CD8-positive, alpha-beta memory T cell (primary cell): ENCODE results near the gene NR2F2. TPM values are rescaled to one million over a fixed set of nuclear protein-coding genes. Genes with fewer than 3 reads are reported as not detected.

Source experiments
- CTCF ChIA-PET: fragments of 350-600 bp; sonication (Branson Sonifier 250); formaldehyde crosslinking; loops from one replicate; lab custom pipeline; 2021; ENCODE audit warnings: antibody characterized with exemption; lab: Charles Lee
- POLR2A ChIA-PET: fragments of 350-600 bp; sonication (Branson Sonifier 250); formaldehyde crosslinking; loops from one replicate; lab custom pipeline; 2021; ENCODE audit warnings: antibody characterized with exemption; lab: Charles Lee
- DNase-seq, 5 donors: peaks; one replicate each; pipeline versions ENCODE4 v3.0.0 to v3.0.0-alpha.2; 2020 to 2022; ENCODE audit warnings: mixed read lengths in 1 of 5
- H3K27ac ChIP-seq: one replicate; pipeline ENCODE4 v1.7.0; 2013; ENCODE audit warnings: low read depth, mild to moderate bottlenecking, low read length, moderate library complexity
- H3K27me3 ChIP-seq: 2 replicates; pipeline ENCODE4 v1.7.0; 2013; ENCODE audit warnings: low read length, mild to moderate bottlenecking; ENCODE audit not compliant: insufficient read depth, poor library complexity, severe bottlenecking
- H3K36me3 ChIP-seq: 2 replicates; pipeline ENCODE4 v1.7.0; 2013; ENCODE audit warnings: mild to moderate bottlenecking, low read length, moderate library complexity; ENCODE audit not compliant: insufficient read depth
- H3K4me1 ChIP-seq: 2 replicates; pipeline ENCODE4 v1.7.0; 2013; ENCODE audit warnings: mild to moderate bottlenecking, low read length, moderate library complexity; ENCODE audit not compliant: insufficient read depth
- H3K4me3 ChIP-seq: 2 replicates; pipeline ENCODE4 v1.7.0; 2013; ENCODE audit warnings: mild to moderate bottlenecking, low read length
- H3K9me3 ChIP-seq: 2 replicates; pipeline ENCODE4 v1.7.0; 2013; ENCODE audit warnings: mild to moderate bottlenecking, low read length
- H3K27ac Mint-ChIP-seq, 8 donors: one replicate each; pipeline ENCODE4 v1.8.0; 2020 to 2021; ENCODE audit warnings: mixed read lengths in 8 of 8, mild to moderate bottlenecking in 6 of 8, inconsistent platforms in 3 of 8, moderate library complexity in 3 of 8
- H3K27me3 Mint-ChIP-seq, 2 donors: one replicate each; pipeline ENCODE4 v1.8.0; 2020 to 2021; ENCODE audit warnings: mixed read lengths in 2 of 2, mild to moderate bottlenecking in 1 of 2, moderate library complexity in 1 of 2
- H3K36me3 Mint-ChIP-seq, 3 donors: one replicate each; pipeline ENCODE4 v1.8.0; 2020 to 2021; ENCODE audit warnings: mixed read lengths in 3 of 3, inconsistent platforms in 1 of 3, mild to moderate bottlenecking in 1 of 3
- H3K4me1 Mint-ChIP-seq, 3 donors: one replicate each; pipeline ENCODE4 v1.8.0; 2020 to 2021; ENCODE audit warnings: mixed read lengths in 3 of 3, inconsistent platforms in 1 of 3, mild to moderate bottlenecking in 1 of 3
- H3K4me3 Mint-ChIP-seq, 7 donors: one replicate each; pipeline ENCODE4 v1.8.0; 2020 to 2021; ENCODE audit warnings: mixed read lengths in 7 of 7, mild to moderate bottlenecking in 6 of 7, moderate library complexity in 4 of 7, inconsistent platforms in 2 of 7
- H3K9me3 Mint-ChIP-seq, 5 donors: one replicate each; pipeline ENCODE4 v1.8.0; 2020 to 2022; ENCODE audit warnings: mixed read lengths in 5 of 5, mild to moderate bottlenecking in 3 of 5, moderate library complexity in 2 of 5, inconsistent platforms in 1 of 5
- polyA plus RNA-seq: library from polyadenylated mRNA; unstranded; fragments of 300-500 nt; fragmentation: Illumina TruSeq; gene quantifications from one replicate; pipeline ENCODE4 v1.2.3, GENCODE V29; 2021
- total RNA-seq, 2 experiments: library from RNA; stranded (reverse); gene quantifications; one replicate each; pipeline ENCODE4 v1.2.3, GENCODE V29; 2021

Gene NR2F2
- total RNA-seq (not detected), polyA plus RNA-seq (not detected)

- Histone ChIP-seq H3K27me3 (peaks cover 63% of the 10 kb centered on the region), H3K4me3 (peak within 1 kb of the TSS; percentile 28), H3K9me3 (no peaks in the 10 kb centered on the region), H3K27ac (peak within 1 kb of the TSS; percentile 51), H3K4me1 (no peaks in the 10 kb centered on the region), H3K36me3 (no peaks in the 10 kb centered on the region)
- Mint-ChIP-seq H3K4me3 (peak within 1 kb of the TSS; percentile 62 to 89 (median 79)), H3K27me3 (peaks cover 70 to 86% of the 10 kb centered on the region in 2 donors), H3K36me3 (peaks cover 0 to 4% (median 0%) of the 10 kb centered on the region in 3 donors), H3K9me3 (peaks cover 0 to 40% (median 12%) of the 10 kb centered on the region in 5 donors), H3K4me1 (peaks cover 15 to 44% (median 17%) of the 10 kb centered on the region in 3 donors), H3K27ac (peak within 1 kb of the TSS in 3 of 8 donors; percentile 15 to 89 (median 40))
- DNase-seq = peak; percentile 14 to 57 (median 17)
- ChIA-PET CTCF (no interaction called here), POLR2A (no interaction called here)
Observed at GRCh38 chr15:96330450-96331143, at the start of gene NR2F2. Gene NR2F2 (plus strand): TSS chr15:96330700. CDS start chr15:96332106, 1,406 bp downstream.

GRCh38 chr15:96285305-96285704, 45.2 kb upstream of the NR2F2 start:
- Histone ChIP-seq H3K36me3 (no peaks in the 10 kb centered on the region), H3K27me3 (no peaks in the 10 kb centered on the region), H3K4me1 (no peaks in the 10 kb centered on the region), H3K27ac (no peak overlapping the region), H3K9me3 (no peaks in the 10 kb centered on the region), H3K4me3 (no peak overlapping the region)
- H3K27me3 Mint-ChIP-seq = peaks cover 7 to 9% of the 10 kb centered on the region in 2 donors
- no peaks in the 10 kb centered on the region for H3K36me3 Mint-ChIP-seq
- DNase-seq = no peak
- no peak overlapping the region for H3K4me3 Mint-ChIP-seq
- ChIA-PET POLR2A (no interaction called here), CTCF (no interaction called here)
- peak overlapping the region in 1 of 8 donors; percentile 14 for H3K27ac Mint-ChIP-seq
- no peaks in the 10 kb centered on the region for H3K4me1 Mint-ChIP-seq
- H3K9me3 Mint-ChIP-seq = peaks cover 0 to 15% (median 3%) of the 10 kb centered on the region in 5 donors

- no peaks in the 10 kb centered on the region for H3K4me1 Mint-ChIP-seq
- Histone ChIP-seq H3K9me3 (no peaks in the 10 kb centered on the region), H3K4me1 (no peaks in the 10 kb centered on the region), H3K27ac (no peak overlapping the region), H3K27me3 (no peaks in the 10 kb centered on the region), H3K36me3 (no peaks in the 10 kb centered on the region), H3K4me3 (no peak overlapping the region)
- peak overlapping the region in 1 of 8 donors; percentile 14 for H3K27ac Mint-ChIP-seq
- POLR2A ChIA-PET = no interaction called here
- peaks cover 0 to 15% (median 3%) of the 10 kb centered on the region in 5 donors for H3K9me3 Mint-ChIP-seq
- H3K27me3 Mint-ChIP-seq = peaks cover 7 to 12% of the 10 kb centered on the region in 2 donors
- no peak overlapping the region for H3K4me3 Mint-ChIP-seq
- CTCF ChIA-PET = no interaction called here
- no peak for DNase-seq
- no peaks in the 10 kb centered on the region for H3K36me3 Mint-ChIP-seq
Observed at GRCh38 chr15:96285729-96286254, 44.7 kb upstream of the NR2F2 start.

GRCh38 chr15:96290679-96291078, 39.8 kb upstream of the NR2F2 start:
- Mint-ChIP-seq H3K9me3 (peaks cover 0 to 4% (median 4%) of the 10 kb centered on the region in 5 donors), H3K36me3 (no peaks in the 10 kb centered on the region), H3K4me3 (no peak overlapping the region), H3K27me3 (peaks cover 5 to 16% of the 10 kb centered on the region in 2 donors), H3K4me1 (no peaks in the 10 kb centered on the region), H3K27ac (no peak overlapping the region)
- ChIA-PET CTCF (no interaction called here), POLR2A (no interaction called here)
- DNase-seq = no peak
- no peaks in the 10 kb centered on the region for H3K9me3 ChIP-seq
- H3K27ac ChIP-seq = no peak overlapping the region
- H3K4me3 ChIP-seq = no peak overlapping the region
- H3K27me3 ChIP-seq = no peaks in the 10 kb centered on the region
- H3K36me3 ChIP-seq = no peaks in the 10 kb centered on the region
- H3K4me1 ChIP-seq = no peaks in the 10 kb centered on the region

GRCh38 chr15:96292635-96293034, 37.9 kb upstream of the NR2F2 start:
- no peaks in the 10 kb centered on the region for H3K36me3 Mint-ChIP-seq
- no peak overlapping the region for H3K27ac ChIP-seq
- CTCF ChIA-PET = no interaction called here
- POLR2A ChIA-PET = no interaction called here
- H3K9me3 Mint-ChIP-seq = peaks cover 0 to 8% (median 5%) of the 10 kb centered on the region in 5 donors
- no peak for DNase-seq
- no peak overlapping the region for H3K4me3 ChIP-seq
- H3K4me1 ChIP-seq = no peaks in the 10 kb centered on the region
- H3K36me3 ChIP-seq = no peaks in the 10 kb centered on the region
- H3K27me3 ChIP-seq = no peaks in the 10 kb centered on the region
- no peaks in the 10 kb centered on the region for H3K4me1 Mint-ChIP-seq
- no peak overlapping the region for H3K27ac Mint-ChIP-seq
- no peak overlapping the region for H3K4me3 Mint-ChIP-seq
- no peaks in the 10 kb centered on the region for H3K9me3 ChIP-seq
- H3K27me3 Mint-ChIP-seq = peaks cover 5 to 16% of the 10 kb centered on the region in 2 donors

- ChIA-PET POLR2A (no interaction called here), CTCF (no interaction called here)
- no peak overlapping the region for H3K4me3 Mint-ChIP-seq
- peaks cover 0 to 3% (median 0%) of the 10 kb centered on the region in 3 donors for H3K36me3 Mint-ChIP-seq
- H3K4me1 Mint-ChIP-seq = no peaks in the 10 kb centered on the region
- no peaks in the 10 kb centered on the region for H3K27me3 ChIP-seq
- peaks cover 2 to 16% of the 10 kb centered on the region in 2 donors for H3K27me3 Mint-ChIP-seq
- peaks cover 7% of the 10 kb centered on the region for H3K9me3 ChIP-seq
- H3K27ac ChIP-seq = no peak overlapping the region
- H3K36me3 ChIP-seq = no peaks in the 10 kb centered on the region
- no peak overlapping the region for H3K4me3 ChIP-seq
- H3K9me3 Mint-ChIP-seq = peaks cover 7 to 13% (median 10%) of the 10 kb centered on the region in 5 donors
- H3K4me1 ChIP-seq = no peaks in the 10 kb centered on the region
- no peak for DNase-seq
- no peak overlapping the region for H3K27ac Mint-ChIP-seq
Observed at GRCh38 chr15:96293441-96293840, 37.1 kb upstream of the NR2F2 start.

- DNase-seq = no peak
- Histone ChIP-seq H3K27ac (no peak overlapping the region), H3K4me1 (no peaks in the 10 kb centered on the region), H3K9me3 (peaks cover 7% of the 10 kb centered on the region), H3K36me3 (no peaks in the 10 kb centered on the region), H3K27me3 (no peaks in the 10 kb centered on the region), H3K4me3 (no peak overlapping the region)
- H3K36me3 Mint-ChIP-seq = peaks cover 0 to 3% (median 0%) of the 10 kb centered on the region in 3 donors
- no peaks in the 10 kb centered on the region for H3K4me1 Mint-ChIP-seq
- no peak overlapping the region for H3K27ac Mint-ChIP-seq
- H3K4me3 Mint-ChIP-seq = no peak overlapping the region
- peaks cover 10 to 21% (median 12%) of the 10 kb centered on the region in 5 donors for H3K9me3 Mint-ChIP-seq
- ChIA-PET POLR2A (no interaction called here), CTCF (no interaction called here)
- peaks cover 0 to 16% of the 10 kb centered on the region in 2 donors for H3K27me3 Mint-ChIP-seq
Observed at GRCh38 chr15:96294766-96295165, 35.7 kb upstream of the NR2F2 start.

GRCh38 chr15:96296264-96296663, 34.2 kb upstream of the NR2F2 start:
- DNase-seq = no peak
- Histone ChIP-seq H3K4me1 (no peaks in the 10 kb centered on the region), H3K4me3 (no peak overlapping the region), H3K27ac (no peak overlapping the region), H3K27me3 (no peaks in the 10 kb centered on the region), H3K9me3 (peaks cover 7% of the 10 kb centered on the region), H3K36me3 (no peaks in the 10 kb centered on the region)
- POLR2A ChIA-PET = no interaction called here
- H3K4me1 Mint-ChIP-seq = no peaks in the 10 kb centered on the region
- CTCF ChIA-PET = no interaction called here
- H3K27me3 Mint-ChIP-seq = peaks cover 0 to 9% of the 10 kb centered on the region in 2 donors
- H3K27ac Mint-ChIP-seq = no peak overlapping the region
- peaks cover 0 to 3% (median 0%) of the 10 kb centered on the region in 3 donors for H3K36me3 Mint-ChIP-seq
- no peak overlapping the region for H3K4me3 Mint-ChIP-seq
- H3K9me3 Mint-ChIP-seq = peaks cover 10 to 21% (median 12%) of the 10 kb centered on the region in 5 donors
